Ovary (tissue), 9 donors: ENCODE measurements around the gene TBC1D9B. TPM values are rescaled to one million over a fixed set of nuclear protein-coding genes. Genes with fewer than 3 reads are reported as not detected.

ENCODE experiments used
- DNase-seq, 5 donors: peaks; one replicate each; pipeline ENCODE4 v3.0.0-alpha.2; 2019 to 2020
- H3K27ac ChIP-seq, 2 donors: fragments of 200-600 bp; one replicate each; pipeline versions ENCODE4 v1.5.1 to v1.8.0; 2019 to 2022
- H3K27me3 ChIP-seq: fragments of 200-600 bp; one replicate; pipeline ENCODE4 v1.8.0; 2022
- H3K36me3 ChIP-seq: fragments of 200-600 bp; sonication (generic); one replicate; pipeline ENCODE4 v1.5.1; 2019
- H3K4me1 ChIP-seq: one replicate; pipeline ENCODE4 v1.8.1; 2013; ENCODE audit warnings: mild to moderate bottlenecking, moderate library complexity; ENCODE audit not compliant: insufficient read depth
- H3K4me3 ChIP-seq: fragments of 200-600 bp; sonication (generic); one replicate; pipeline ENCODE4 v1.5.1; 2017
- H3K9me3 ChIP-seq, 2 donors: fragments of 200-600 bp in 1 of 2; sonication (generic) in 1 of 2; one replicate each; pipeline versions ENCODE4 v1.5.1 to v1.8.1; 2013 to 2019; ENCODE audit warnings: mild to moderate bottlenecking in 1 of 2, moderate library complexity in 1 of 2
- CTCF ChIP-seq, 3 donors: fragments of 450-650 bp in 2 of 3; fragments of 200-600 bp in 1 of 3; IDR thresholded peaks; one replicate each; pipeline versions ENCODE4 v1.5.1 to v1.8.0; 2016 to 2022; ENCODE audit warnings: antibody characterized with exemption in 3 of 3, mild to moderate bottlenecking in 1 of 3
- EP300 ChIP-seq: sonication (generic); formaldehyde crosslinking; IDR thresholded peaks from one replicate; pipeline ENCODE4 v1.6.1; 2017; ENCODE audit warnings: antibody characterized with exemption
- POLR2A ChIP-seq: fragments of 450-650 bp; IDR thresholded peaks from one replicate; pipeline ENCODE4 v1.6.1; 2017; ENCODE audit warnings: antibody characterized with exemption, mild to moderate bottlenecking, moderate library complexity
- WGBS, 3 donors: extraction: QIAGEN DNeasy Blood & Tissue Kit in 1 of 3; methylation state at CpG; one replicate each; pipeline versions ENCODE4 v1.1.5 to v1.1.7; 2013 to 2017; 5-methylcytosine and 5-hydroxymethylcytosine counted together
- intact Hi-C, 4 donors: fragments of 100-400 bp; cut with DNase I; formaldehyde crosslinking; loops; one replicate each; pipeline versions ENCODE4 v1.11.0 to v1.15.1; 2022 to 2023
- polyA plus RNA-seq, 2 donors: library from polyadenylated mRNA; stranded (reverse); fragments of 200-250 nt in 1 of 2; fragments of 350-450 nt in 1 of 2; fragmentation: Illumina TruSeq in 1 of 2; extraction: RNeasy Lipid Tissue Mini Kit (QIAGEN cat#74804) in 1 of 2; gene quantifications; one replicate each; pipeline ENCODE4 v1.2.3, GENCODE V29; 2013 to 2014
- total RNA-seq, 7 donors: library from RNA; depleted of rRNA in 2 of 7; stranded (reverse); fragments of >200 nt in 2 of 7; fragmentation: NEBNext Ultra II Directional in 3 of 7; extraction: Animal tissue kit (Norgen Biotek cat#: 25700) in 3 of 7; gene quantifications; one replicate each; pipeline versions ENCODE4 v1.1.0 to v1.2.4, GENCODE V29; 2016 to 2023
- donor health status: DM: no; HTN: no; CAD: no; lungs with moderate emphysema.
- donor health status: DM: no; HTN: no; CAD: no.
- donor health status: Bipolar disorder and iron deficiency.
- donor health status: DM: yes; HTN: yes; CAD: no.
- donor health status: DM: no; HTN: no; CAD: no.
- donor health status: DM: yes; HTN: yes; CAD: no.

The TBC1D9B gene
- total and polyA plus RNA-seq, 9 donors = 48.3 to 121 (median 86.5) TPM

DNA sequence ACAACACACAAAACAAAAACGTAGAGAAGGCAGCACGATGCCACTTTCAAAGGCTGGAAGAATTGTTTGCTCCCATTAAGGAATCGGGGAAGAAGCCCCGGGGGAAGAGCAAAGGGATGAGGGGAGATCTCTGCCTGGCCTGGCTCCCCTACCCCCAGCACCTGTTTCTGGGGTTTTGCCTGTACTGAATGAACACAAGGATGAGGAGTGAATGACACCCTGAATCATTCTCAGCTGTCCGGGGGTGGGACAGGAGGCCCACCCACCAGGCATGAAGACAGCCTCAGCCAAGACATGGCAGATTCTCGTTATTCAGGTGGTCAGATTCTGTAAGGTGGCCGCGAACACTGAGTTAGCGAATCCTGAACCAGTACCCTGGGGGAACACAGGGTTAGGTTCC lies 7.5 kb downstream of the TBC1D9B start:
- no peaks in the 10 kb centered on the region for H3K27me3 ChIP-seq
- TF ChIP-seq CTCF (IDR thresholded peaks at IDR 0.05) = no peak
- TF ChIP-seq EP300 = no peak
- no peak for TF ChIP-seq POLR2A
- no peaks in the 10 kb centered on the region for H3K36me3 ChIP-seq
- no peak for DNase-seq
- no peak overlapping the region for H3K4me3 ChIP-seq
- 78 to 90% (median 81%) methylated on average over 9 of the region's 9 CpGs for WGBS, 3 donors
- no peaks in the 10 kb centered on the region for H3K9me3 ChIP-seq
- H3K27ac ChIP-seq = no peak overlapping the region
- intact Hi-C loops = loop anchor here in 3 of 4 donors (10.0 kb wide), 5 partner anchors 75 to 175 kb away; partner anchors contain the start of genes RNF130 (in 2 of the 3), LTC4S (in 1 of the 3), MGAT4B (in 1 of the 3) and SQSTM1 (in 1 of the 3)
- H3K4me1 ChIP-seq = peaks cover 7% of the 10 kb centered on the region

DNA sequence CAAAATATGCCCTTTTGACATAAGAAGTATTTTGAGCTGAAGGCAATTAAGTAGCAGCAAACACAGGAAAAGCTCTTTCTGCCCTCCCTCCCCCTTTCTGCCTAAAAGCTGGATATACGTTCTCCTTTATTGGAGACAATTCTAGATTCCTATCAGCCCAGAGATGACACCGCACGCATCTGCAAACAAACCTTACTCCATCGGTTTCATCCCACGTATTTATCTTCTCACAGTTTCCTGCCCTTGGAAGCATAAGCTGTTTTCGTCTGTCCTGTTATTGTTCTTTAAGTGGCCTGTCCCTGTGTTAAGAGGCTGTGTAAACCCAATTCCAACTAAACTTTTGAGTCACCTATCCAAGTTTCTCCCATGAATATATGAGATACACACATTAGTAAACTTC lies 11.8 kb downstream of the TBC1D9B start:
- intact Hi-C loops = no loop called here
- peaks cover 3% of the 10 kb centered on the region for H3K4me1 ChIP-seq
- no peak overlapping the region for H3K4me3 ChIP-seq
- 46 to 64% (median 51%) methylated on average over 6 of the region's 6 CpGs for WGBS, 3 donors
- DNase-seq = no peak
- H3K27ac ChIP-seq = no peak overlapping the region
- no peaks in the 10 kb centered on the region for H3K9me3 ChIP-seq
- TF ChIP-seq EP300 (no peak), CTCF (IDR thresholded peaks at IDR 0.05) (no peak), POLR2A (no peak)
- H3K36me3 ChIP-seq = no peaks in the 10 kb centered on the region
- no peaks in the 10 kb centered on the region for H3K27me3 ChIP-seq

GRCh38 chr5:179893958-179894895 lies 13.5 kb downstream of the TBC1D9B start:
- Histone ChIP-seq H3K27me3 (no peaks in the 10 kb centered on the region), H3K27ac (no peak overlapping the region), H3K36me3 (no peaks in the 10 kb centered on the region), H3K4me1 (no peaks in the 10 kb centered on the region), H3K4me3 (no peak overlapping the region), H3K9me3 (no peaks in the 10 kb centered on the region)
- no peak for DNase-seq
- TF ChIP-seq CTCF (IDR thresholded peaks at IDR 0.05) (no peak), EP300 (no peak), POLR2A (no peak)
- WGBS, 3 donors = 89 to 93% (median 91%) methylated on average over 26 of the region's 26 CpGs
- intact Hi-C loops = no loop called here

- TF ChIP-seq EP300 = no peak
- TF ChIP-seq POLR2A = no peak
- no peak for TF ChIP-seq CTCF (IDR thresholded peaks at IDR 0.05)
- intact Hi-C loops = no loop called here
- WGBS, 3 donors = 89 to 91% (median 90%) methylated on average over 31 of the region's 31 CpGs
- Histone ChIP-seq H3K4me1 (no peaks in the 10 kb centered on the region), H3K27ac (no peak overlapping the region), H3K9me3 (no peaks in the 10 kb centered on the region), H3K27me3 (no peaks in the 10 kb centered on the region), H3K4me3 (no peak overlapping the region), H3K36me3 (no peaks in the 10 kb centered on the region)
- no peak for DNase-seq
Observed at GRCh38 chr5:179893076-179893957, 14.4 kb downstream of the TBC1D9B start.
